ENCODE data around the gene PHTF2. TPM values are rescaled to one million over a fixed set of nuclear protein-coding genes. Genes with fewer than 3 reads are reported as not detected.

PHTF2 gene
- polyA plus RNA-seq, 3 donors, result 10.1 to 34.3 (median 10.3) TPM

DNA sequence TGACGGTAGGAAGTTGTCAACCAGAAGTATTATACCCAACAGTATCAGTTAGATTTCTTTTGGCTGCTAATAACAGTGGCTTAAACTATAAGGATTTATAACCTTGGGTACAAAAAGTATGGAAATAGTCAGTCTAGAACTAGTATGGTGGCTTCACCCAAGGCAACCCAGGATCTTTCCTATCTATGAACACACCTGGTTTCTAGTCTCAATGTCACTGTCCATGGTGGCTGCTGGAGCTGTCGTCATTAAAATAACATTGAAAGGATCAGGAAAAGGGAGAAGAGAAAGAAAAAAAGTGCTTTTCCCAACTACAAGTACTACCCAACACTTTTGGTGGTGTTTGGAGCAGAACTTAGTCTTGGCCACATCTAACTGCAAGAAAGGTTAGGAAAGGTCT lies 27.7 kb downstream of the PHTF2 start:
- no peak for DNase-seq
- Mint-ChIP-seq H3K4me1 (peaks cover 35% of the 10 kb centered on the region), H3K4me3 (no peak overlapping the region), H3K27ac (peak overlapping the region in 1 of 7 donors; percentile 7), H3K36me3 (peaks cover 10 to 13% of the 10 kb centered on the region in 2 donors), H3K27me3 (ENCODE audit: low read depth in 3 of 3) (no peaks in the 10 kb centered on the region), H3K9me3 (peaks cover 12 to 29% (median 20%) of the 10 kb centered on the region in 7 donors)
- Histone ChIP-seq H3K4me2 (replicated peaks; ENCODE audit: extremely low read depth, low read length, poor library complexity, severe bottlenecking) (no peak overlapping the region), H4K20me1 (ENCODE audit: insufficient read depth, low read length) (peaks cover 6% of the 10 kb centered on the region), H3K79me2 (ENCODE audit: insufficient read depth, low read length) (peaks cover 74% of the 10 kb centered on the region), H3K36me3 (replicated peaks in 1 of 2; ENCODE audit: control insufficient read depth in 1 of 2, insufficient read depth in 2 of 2, low read length in 2 of 2) (peaks cover 0 to 3% of the 10 kb centered on the region in 2 donors), H2AFZ (ENCODE audit: insufficient read depth, low read depth, low read length, poor library complexity, severe bottlenecking) (no peak overlapping the region), H3K4me3 (replicated peaks in 1 of 3; ENCODE audit: low read depth in 2 of 3, low read length in 3 of 3) (no peak overlapping the region), H3K27me3 (ENCODE audit: control insufficient read depth in 2 of 2, insufficient read depth in 2 of 2, low read length in 2 of 2) (no peaks in the 10 kb centered on the region), H3K4me1 (ENCODE audit: control insufficient read depth in 1 of 2, insufficient read depth in 2 of 2, low read length in 2 of 2) (peaks cover 23 to 25% of the 10 kb centered on the region in 2 donors), H3K9me3 (replicated peaks in 1 of 2; ENCODE audit: control insufficient read depth in 1 of 2, insufficient read depth in 1 of 2, low read length in 2 of 2) (peaks cover 14 to 20% of the 10 kb centered on the region in 2 donors), H3K27ac (ENCODE audit: low read depth in 1 of 2, low read length in 2 of 2) (no peak overlapping the region), H3K9ac (ENCODE audit: insufficient read depth, low read length, poor library complexity, severe bottlenecking) (no peak overlapping the region)
- intact Hi-C loops (cut with micrococcal nuclease), result no loop called here
- no CpG with 5 or more reads among the region's 2 CpGs for WGBS (ENCODE audit: insufficient coverage)
- TF ChIP-seq, protein P1, sequence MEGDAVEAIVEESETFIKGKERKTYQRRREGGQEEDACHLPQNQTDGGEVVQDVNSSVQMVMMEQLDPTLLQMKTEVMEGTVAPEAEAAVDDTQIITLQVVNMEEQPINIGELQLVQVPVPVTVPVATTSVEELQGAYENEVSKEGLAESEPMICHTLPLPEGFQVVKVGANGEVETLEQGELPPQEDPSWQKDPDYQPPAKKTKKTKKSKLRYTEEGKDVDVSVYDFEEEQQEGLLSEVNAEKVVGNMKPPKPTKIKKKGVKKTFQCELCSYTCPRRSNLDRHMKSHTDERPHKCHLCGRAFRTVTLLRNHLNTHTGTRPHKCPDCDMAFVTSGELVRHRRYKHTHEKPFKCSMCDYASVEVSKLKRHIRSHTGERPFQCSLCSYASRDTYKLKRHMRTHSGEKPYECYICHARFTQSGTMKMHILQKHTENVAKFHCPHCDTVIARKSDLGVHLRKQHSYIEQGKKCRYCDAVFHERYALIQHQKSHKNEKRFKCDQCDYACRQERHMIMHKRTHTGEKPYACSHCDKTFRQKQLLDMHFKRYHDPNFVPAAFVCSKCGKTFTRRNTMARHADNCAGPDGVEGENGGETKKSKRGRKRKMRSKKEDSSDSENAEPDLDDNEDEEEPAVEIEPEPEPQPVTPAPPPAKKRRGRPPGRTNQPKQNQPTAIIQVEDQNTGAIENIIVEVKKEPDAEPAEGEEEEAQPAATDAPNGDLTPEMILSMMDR (IDR thresholded peaks at IDR 0.05), result no peak

DNA sequence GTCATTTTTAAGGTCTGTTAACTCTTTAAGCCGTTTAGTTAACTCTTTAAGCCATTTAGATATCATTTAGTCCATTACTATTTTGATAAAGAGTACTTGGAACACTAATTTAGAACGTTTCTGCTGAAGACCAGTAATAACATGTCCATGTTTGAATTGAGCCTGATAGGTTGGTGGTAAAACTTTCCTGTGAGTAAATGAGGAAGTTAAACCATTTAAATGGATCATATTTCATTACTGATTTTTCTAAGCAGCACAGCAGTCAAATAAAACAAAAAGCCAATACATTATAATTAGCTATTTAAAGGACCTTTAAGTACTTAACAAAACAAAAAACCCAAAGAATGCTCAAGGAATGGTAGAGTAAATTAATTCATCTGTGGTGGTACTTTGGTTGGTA lies 29.4 kb downstream of the PHTF2 start:
- Histone ChIP-seq H3K79me2 (ENCODE audit: insufficient read depth, low read length) (peaks cover 69% of the 10 kb centered on the region), H3K27me3 (ENCODE audit: control insufficient read depth in 2 of 2, insufficient read depth in 2 of 2, low read length in 2 of 2) (no peaks in the 10 kb centered on the region), H4K20me1 (ENCODE audit: insufficient read depth, low read length) (peaks cover 6% of the 10 kb centered on the region), H3K4me1 (ENCODE audit: control insufficient read depth in 1 of 2, insufficient read depth in 2 of 2, low read length in 2 of 2) (peaks cover 23 to 25% of the 10 kb centered on the region in 2 donors), H3K36me3 (replicated peaks in 1 of 2; ENCODE audit: control insufficient read depth in 1 of 2, insufficient read depth in 2 of 2, low read length in 2 of 2) (no peaks in the 10 kb centered on the region), H3K4me3 (replicated peaks in 1 of 3; ENCODE audit: low read depth in 2 of 3, low read length in 3 of 3) (no peak overlapping the region), H2AFZ (ENCODE audit: insufficient read depth, low read depth, low read length, poor library complexity, severe bottlenecking) (no peak overlapping the region), H3K9ac (ENCODE audit: insufficient read depth, low read length, poor library complexity, severe bottlenecking) (no peak overlapping the region), H3K4me2 (replicated peaks; ENCODE audit: extremely low read depth, low read length, poor library complexity, severe bottlenecking) (no peak overlapping the region), H3K27ac (ENCODE audit: low read depth in 1 of 2, low read length in 2 of 2) (no peak overlapping the region), H3K9me3 (replicated peaks in 1 of 2; ENCODE audit: control insufficient read depth in 1 of 2, insufficient read depth in 1 of 2, low read length in 2 of 2) (peaks cover 0 to 6% of the 10 kb centered on the region in 2 donors)
- Mint-ChIP-seq H3K27me3 (ENCODE audit: low read depth in 3 of 3) (no peaks in the 10 kb centered on the region), H3K36me3 (peaks cover 0 to 2% of the 10 kb centered on the region in 2 donors), H3K9me3 (peaks cover 2 to 17% (median 6%) of the 10 kb centered on the region in 7 donors), H3K27ac (no peak overlapping the region), H3K4me1 (peaks cover 30% of the 10 kb centered on the region), H3K4me3 (no peak overlapping the region)
- WGBS (ENCODE audit: insufficient coverage), result no CpG with 5 or more reads among the region's 2 CpGs
- DNase-seq, result no peak
- intact Hi-C loops (cut with micrococcal nuclease), result no loop called here
- TF ChIP-seq, protein P1 (IDR thresholded peaks at IDR 0.05), result no peak

Data from CD14-positive monocyte (primary cell).